A673 (cell line): ENCODE results near the gene ZNF646.

Experiments
- CTCF ChIP-seq: fragments of 300-800, 200-600 bp; sonication (generic); conservative IDR thresholded peaks from 2 replicates; pipeline ENCODE4 v1.5.1; 2017; ENCODE audit warnings: low read depth, mild to moderate bottlenecking, antibody characterized with exemption, low read length, moderate library complexity, mixed read lengths
- EZH2 ChIP-seq: fragments of 200-600 bp; sonication (generic); IDR thresholded peaks from 2 replicates; pipeline ENCODE4 v1.6.1; 2017; ENCODE audit warnings: borderline replicate concordance, low read depth, mild to moderate bottlenecking, mixed read lengths, antibody characterized with exemption, low read length; ENCODE audit not compliant: poor library complexity, severe bottlenecking

- TF ChIP-seq CTCF (no peak), EZH2 (no peak)
Measured at GRCh38 chr16:31110106-31111034, 36.1 kb downstream of the ZNF646 start.
